Heart left ventricle (tissue), 16 donors: ENCODE data around the gene SUPT3H. TPM values are rescaled to one million over a fixed set of nuclear protein-coding genes. Genes with fewer than 3 reads are reported as not detected.

Experiments used
- ATAC-seq, 4 donors: fragments of 200-7000 bp; cut with Tn5 transposase; one replicate each; pipeline ENCODE4 v1.9.1; 2020 to 2022; ENCODE audit warnings: moderate library complexity in 4 of 4, mild to moderate bottlenecking in 3 of 4, moderate number of reproducible peaks in 1 of 4
- DNase-seq, 5 donors: peaks; one replicate each; pipeline ENCODE4 v3.0.0-alpha.2; 2020
- H3K27ac ChIP-seq, 12 donors: fragments of 200-600 bp; sonication (generic) in 4 of 12; one replicate each; pipeline versions ENCODE4 v1.5.0 to v1.8.0; 2016 to 2022; ENCODE audit warnings: mild to moderate bottlenecking in 2 of 12
- H3K27me3 ChIP-seq, 9 donors: fragments of 200-600 bp; sonication (generic) in 2 of 9; one replicate each; pipeline versions ENCODE4 v1.5.1 to v1.8.0; 2016 to 2022; ENCODE audit warnings: mild to moderate bottlenecking in 3 of 9
- H3K36me3 ChIP-seq, 9 donors: fragments of 200-600 bp; sonication (generic) in 2 of 9; one replicate each; pipeline versions ENCODE4 v1.5.0 to v1.8.0; 2018 to 2022; ENCODE audit warnings: mild to moderate bottlenecking in 2 of 9
- H3K4me1 ChIP-seq, 12 donors: fragments of 200-600 bp; sonication (generic) in 4 of 12; one replicate each; pipeline versions ENCODE4 v1.5.0 to v1.8.0; 2016 to 2022; ENCODE audit warnings: mild to moderate bottlenecking in 3 of 12
- H3K4me3 ChIP-seq, 12 donors: fragments of 200-600 bp; sonication (generic) in 4 of 12; one replicate each; pipeline versions ENCODE4 v1.5.0 to v1.8.0; 2017 to 2022; ENCODE audit warnings: mild to moderate bottlenecking in 9 of 12, moderate library complexity in 4 of 12
- H3K9me3 ChIP-seq, 12 donors: fragments of 200-600 bp; sonication (generic) in 4 of 12; one replicate each; pipeline versions ENCODE4 v1.5.0 to v1.8.0; 2016 to 2022; ENCODE audit warnings: mild to moderate bottlenecking in 1 of 12
- POLR2A ChIP-seq, 2 donors: fragments of 450-650 bp; IDR thresholded peaks; one replicate each; pipeline ENCODE4 v1.6.1; 2017; ENCODE audit warnings: antibody characterized with exemption in 2 of 2, mild to moderate bottlenecking in 2 of 2, moderate library complexity in 2 of 2
- WGBS, 4 donors: extraction: QIAGEN DNeasy Blood & Tissue Kit in 2 of 4; methylation state at CpG; one replicate each; pipeline versions ENCODE4 v1.1.5 to v1.1.7; 2013 to 2018; 5-methylcytosine and 5-hydroxymethylcytosine counted together
- intact Hi-C, 10 donors: fragments of 100-400 bp; cut with DNase I; formaldehyde crosslinking; loops; one replicate each; pipeline versions ENCODE4 v1.11.1 to v1.14.2; 2022
- polyA plus RNA-seq, 2 donors: library from polyadenylated mRNA; stranded (reverse); fragments of 200-250 nt; gene quantifications; one replicate each; pipeline ENCODE4 v1.2.3, GENCODE V29; 2013
- total RNA-seq, 9 donors: library from RNA; depleted of rRNA in 2 of 9; stranded (reverse); fragments of >200 nt in 2 of 9; fragmentation: NEBNext Ultra II Directional in 3 of 9; extraction: Animal tissue kit (Norgen Biotek cat#: 25700) in 3 of 9; gene quantifications; one replicate each; pipeline versions ENCODE4 v1.1.0 to v1.2.4, GENCODE V29; 2016 to 2023
- TF ChIP-seq, protein P1 (sequence below), 12 donors: fragments of 200-600 bp; sonication (generic) in 4 of 12; IDR thresholded peaks; one replicate each; pipeline versions ENCODE4 v1.5.0 to v1.8.0; 2018 to 2022; ENCODE audit warnings: antibody characterized with exemption in 12 of 12, mild to moderate bottlenecking in 5 of 12
- donor health status: ischemic (EF 13 %, LVEDD 7.1; RV severe dilation, severe dysfunction).
- donor health status: healthy with polysubstance abuse.
- donor health status: DM: no; HTN: yes; CAD: no.
- donor health status: DM: no; HTN: no; CAD: no.
- donor health status: ischemic (EF 25% LVEDD 6.9; RV normal size, moderate dysfunction).
- donor health status: ischemic (EF 25% LVEDD 5.7; RV mildly dilated, moderate dysfunction).
- donor health status: healthy.
- donor health status: DM: yes; HTN: yes; CAD: no.
- donor health status: ischemic (EF 35%, LVEDD 5.7; RV mildly dilated, moderate dysfunction).
- donor health status: nonischemic (EF 11% LVEDD 7.7; RV severe dilation, severe dysfunction).
- donor health status: DM: yes; HTN: yes; CAD: no.
- donor health status: PGD.
- donor health status: ischemic (EF 29% LVEDD 5.4; RV normal size, mild dysfunction).
- donor health status: nonischemic (EF 23%, LVEDD 6.1; RV moderate dilation, normal function).

Gene SUPT3H
- total and polyA plus RNA-seq, 11 donors = 1.5 to 8.1 (median 4.1) TPM

DNA sequence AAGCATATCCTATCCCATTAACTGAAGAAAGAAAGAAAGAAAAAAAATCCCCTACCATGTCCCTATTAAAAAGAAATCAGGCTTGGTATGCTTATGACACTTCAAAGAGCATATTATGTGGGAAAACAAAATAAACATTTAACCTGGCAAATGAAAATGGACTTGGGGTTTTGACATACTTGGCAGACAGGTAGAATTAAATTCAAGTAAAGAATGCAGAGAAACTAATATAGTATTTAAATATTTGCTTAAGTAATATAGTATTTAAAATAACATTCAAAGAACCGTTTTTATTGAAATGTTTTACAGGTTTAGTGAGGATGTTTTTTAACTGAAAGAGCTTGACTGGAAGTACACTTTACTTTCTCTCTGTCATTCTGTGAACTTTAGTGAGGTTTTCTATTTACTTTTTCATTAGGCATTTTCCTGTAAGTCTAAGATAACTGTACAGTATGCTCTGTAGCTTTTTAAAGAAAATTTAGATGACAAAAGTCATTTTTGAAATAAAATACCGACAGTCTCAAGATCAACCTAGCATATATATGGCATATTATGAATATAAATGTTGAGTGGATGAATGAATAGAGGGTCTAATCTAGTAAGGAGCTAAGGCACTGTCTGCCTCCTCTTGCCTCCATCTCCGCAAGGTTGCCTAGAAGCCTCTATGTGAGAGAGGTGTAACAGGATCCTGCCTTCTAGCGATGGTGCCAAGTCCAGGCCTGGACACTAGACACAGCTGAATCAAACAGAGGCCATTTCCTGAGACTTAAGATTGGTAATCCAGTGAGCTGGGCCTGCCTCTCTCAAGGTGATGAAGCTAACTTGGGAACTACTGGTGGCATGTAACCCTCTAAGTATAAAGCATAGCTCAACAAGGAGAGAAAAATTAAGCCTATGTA, 394.0 kb downstream of the SUPT3H start:
- H3K36me3 ChIP-seq = no peaks in the 10 kb centered on the region
- no peaks in the 10 kb centered on the region for H3K4me1 ChIP-seq
- no peaks in the 10 kb centered on the region for H3K27me3 ChIP-seq
- H3K27ac ChIP-seq = no peak overlapping the region
- ATAC-seq (no peak), DNase-seq (no peak)
- intact Hi-C loops = no loop called here
- TF ChIP-seq POLR2A (IDR thresholded peaks at IDR 0.05) = no peak
- TF ChIP-seq, protein P1, sequence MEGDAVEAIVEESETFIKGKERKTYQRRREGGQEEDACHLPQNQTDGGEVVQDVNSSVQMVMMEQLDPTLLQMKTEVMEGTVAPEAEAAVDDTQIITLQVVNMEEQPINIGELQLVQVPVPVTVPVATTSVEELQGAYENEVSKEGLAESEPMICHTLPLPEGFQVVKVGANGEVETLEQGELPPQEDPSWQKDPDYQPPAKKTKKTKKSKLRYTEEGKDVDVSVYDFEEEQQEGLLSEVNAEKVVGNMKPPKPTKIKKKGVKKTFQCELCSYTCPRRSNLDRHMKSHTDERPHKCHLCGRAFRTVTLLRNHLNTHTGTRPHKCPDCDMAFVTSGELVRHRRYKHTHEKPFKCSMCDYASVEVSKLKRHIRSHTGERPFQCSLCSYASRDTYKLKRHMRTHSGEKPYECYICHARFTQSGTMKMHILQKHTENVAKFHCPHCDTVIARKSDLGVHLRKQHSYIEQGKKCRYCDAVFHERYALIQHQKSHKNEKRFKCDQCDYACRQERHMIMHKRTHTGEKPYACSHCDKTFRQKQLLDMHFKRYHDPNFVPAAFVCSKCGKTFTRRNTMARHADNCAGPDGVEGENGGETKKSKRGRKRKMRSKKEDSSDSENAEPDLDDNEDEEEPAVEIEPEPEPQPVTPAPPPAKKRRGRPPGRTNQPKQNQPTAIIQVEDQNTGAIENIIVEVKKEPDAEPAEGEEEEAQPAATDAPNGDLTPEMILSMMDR (IDR thresholded peaks at IDR 0.05) = no peak
- no peak overlapping the region for H3K4me3 ChIP-seq
- no peaks in the 10 kb centered on the region for H3K9me3 ChIP-seq
- WGBS, 4 donors = 89 to 95% (median 94%) methylated on average over 4 of the region's 4 CpGs

DNA sequence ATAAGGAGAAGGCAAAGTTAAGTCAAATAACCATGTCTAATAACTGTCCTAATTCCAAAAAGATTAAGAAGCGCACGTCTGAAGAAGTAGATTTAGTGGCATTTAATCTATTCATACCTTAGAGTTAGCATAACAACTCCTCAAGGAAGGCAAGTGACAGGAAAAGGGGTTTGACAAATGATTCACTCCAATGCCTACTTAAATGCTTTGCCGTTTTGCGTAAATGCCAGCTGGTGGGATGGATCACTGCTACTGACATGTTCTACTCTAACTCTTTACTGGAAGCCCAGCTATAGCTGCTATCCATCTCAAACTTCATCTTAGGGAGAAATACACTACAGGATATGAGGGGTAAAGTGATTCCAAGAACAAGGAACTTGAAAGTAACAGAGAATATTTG, 396.9 kb downstream of the SUPT3H start:
- peaks cover 0 to 12% (median 0%) of the 10 kb centered on the region in 12 donors for H3K4me1 ChIP-seq
- TF ChIP-seq, protein P1 (IDR thresholded peaks at IDR 0.05) = no peak
- no peak for TF ChIP-seq POLR2A (IDR thresholded peaks at IDR 0.05)
- H3K27ac ChIP-seq = no peak overlapping the region
- no peak for ATAC-seq
- no peak overlapping the region for H3K4me3 ChIP-seq
- no peaks in the 10 kb centered on the region for H3K9me3 ChIP-seq
- no peaks in the 10 kb centered on the region for H3K36me3 ChIP-seq
- intact Hi-C loops = no loop called here
- H3K27me3 ChIP-seq = no peaks in the 10 kb centered on the region
- no peak for DNase-seq
- WGBS, 4 donors = 83 to 94% (median 90%) methylated on average over 4 of the region's 4 CpGs

DNA sequence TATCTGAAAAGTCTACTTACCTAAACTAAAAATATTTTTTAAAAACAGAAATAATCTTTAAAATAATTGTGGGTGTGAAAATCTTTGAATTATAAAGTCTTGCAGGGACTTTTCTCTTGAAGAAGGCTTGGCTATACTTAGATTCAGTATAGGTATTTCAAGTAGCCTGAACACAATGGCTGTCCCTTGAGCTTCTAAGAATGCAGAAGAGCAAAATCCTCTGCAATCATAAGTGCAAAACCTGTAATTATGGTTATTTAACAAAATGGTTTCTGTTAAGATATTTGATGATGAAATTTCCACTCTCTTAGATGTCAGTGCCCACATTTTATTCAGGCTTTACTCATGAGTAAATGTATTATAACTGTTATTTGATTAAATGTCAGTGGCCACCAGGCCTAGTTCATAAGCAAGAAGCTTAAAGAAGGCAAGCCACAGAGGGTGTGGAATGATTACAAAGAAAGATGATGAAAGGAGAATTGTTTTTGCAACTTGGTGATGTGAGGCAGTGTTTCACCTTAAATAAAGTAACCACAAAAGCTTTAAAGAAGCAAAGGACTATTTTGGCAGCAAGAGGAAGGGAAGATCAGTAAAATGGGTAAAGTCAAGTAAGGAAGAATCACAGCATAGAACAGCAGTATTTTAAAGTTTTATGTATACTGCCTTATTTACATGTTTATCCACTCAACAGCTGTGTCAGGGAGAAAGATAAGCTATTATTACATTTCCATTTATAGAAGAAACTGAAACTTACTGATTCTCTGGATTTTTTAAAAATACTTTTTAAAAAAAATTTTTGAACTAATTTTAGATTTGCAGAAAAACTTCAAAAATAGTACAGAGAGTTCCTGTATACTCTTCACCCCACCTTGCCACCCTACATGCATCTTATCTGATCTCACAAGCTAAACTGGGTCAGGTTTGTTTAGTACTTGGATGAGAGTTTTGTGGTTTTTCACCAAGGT, 400.8 kb downstream of the SUPT3H start:
- Histone ChIP-seq H3K27me3 (no peaks in the 10 kb centered on the region), H3K4me1 (peaks cover 0 to 12% (median 0%) of the 10 kb centered on the region in 12 donors), H3K9me3 (peaks cover 0 to 15% (median 0%) of the 10 kb centered on the region in 12 donors), H3K4me3 (no peak overlapping the region), H3K36me3 (no peaks in the 10 kb centered on the region), H3K27ac (no peak overlapping the region)
- intact Hi-C loops = no loop called here
- no peak for TF ChIP-seq POLR2A (IDR thresholded peaks at IDR 0.05)
- TF ChIP-seq, protein P1 (IDR thresholded peaks at IDR 0.05) = no peak
- ATAC-seq = no peak
- no peak for DNase-seq

DNA sequence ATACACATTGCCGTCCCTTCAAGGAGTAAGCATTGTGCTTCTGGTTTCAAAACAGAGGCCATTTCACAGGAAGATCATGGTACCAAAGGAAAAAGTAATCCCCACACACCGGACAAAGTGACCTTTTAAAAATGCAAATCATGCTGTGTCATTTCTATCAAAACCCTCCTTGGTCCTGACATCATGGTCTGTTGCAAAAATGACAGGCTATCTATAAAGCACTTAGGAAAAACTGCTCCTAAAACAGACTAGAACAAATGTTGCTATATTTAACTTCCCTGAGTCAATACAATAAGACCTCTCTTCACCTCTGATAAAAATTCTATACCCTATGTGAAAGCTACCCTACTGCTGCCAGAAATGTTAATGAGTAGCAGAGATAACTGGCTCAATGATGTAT, 403.2 kb downstream of the SUPT3H start:
- no peaks in the 10 kb centered on the region for H3K27me3 ChIP-seq
- ATAC-seq (peak; percentile 75 to 97 (median 86)), DNase-seq (no peak)
- H3K27ac ChIP-seq = peak overlapping the region in 3 of 12 donors; percentile 3 to 45 (median 44)
- H3K4me3 ChIP-seq = no peak overlapping the region
- H3K9me3 ChIP-seq = peaks cover 0 to 16% (median 0%) of the 10 kb centered on the region in 12 donors
- 14 to 26% (median 24%) methylated on average over 2 of the region's 2 CpGs for WGBS, 4 donors
- TF ChIP-seq, protein P1 (IDR thresholded peaks at IDR 0.05) = no peak
- TF ChIP-seq POLR2A (IDR thresholded peaks at IDR 0.05) = no peak
- intact Hi-C loops = no loop called here
- peaks cover 0 to 12% (median 0%) of the 10 kb centered on the region in 12 donors for H3K4me1 ChIP-seq
- no peaks in the 10 kb centered on the region for H3K36me3 ChIP-seq
